HCT116 (cell line): ENCODE results near the gene MRPS2. TPM values are rescaled to one million over a fixed set of nuclear protein-coding genes. Genes with fewer than 3 reads are reported as not detected.

ENCODE experiments used
- ATAC-seq: fragments of 200-7000 bp; cut with Tn5 transposase; 2 replicates; pipeline ENCODE4 v1.9.1; 2020; ENCODE audit warnings: mild to moderate bottlenecking, moderate library complexity
- BruUV-seq: library from RNA; stranded (reverse); fragments of 400-500 nt; replicated peaks from 2 replicates; lab custom pipeline; 2021; lab: Mats Ljungman, UMichigan
- CTCF ChIA-PET: fragments of 300-600 bp; sonication (Branson Sonifier 250); formaldehyde crosslinking; loops from one replicate; lab custom pipeline; 2021; ENCODE audit warnings: antibody characterized with exemption; lab: Charles Lee
- POLR2A ChIA-PET: fragments of 300-600, 350-600 bp; sonication (Branson Sonifier 250); formaldehyde crosslinking; loops from one replicate; lab custom pipeline; 2021; ENCODE audit warnings: antibody characterized with exemption; lab: Charles Lee
- RAD21 ChIA-PET, 2 experiments: fragments of 300-600 bp; sonication (Branson Sonifier 250); formaldehyde crosslinking; loops; one replicate each; lab custom pipeline; 2023; ENCODE audit warnings: low total read pairs in 2 of 2; ENCODE audit not compliant: uncharacterized antibody in 2 of 2, unreplicated experiment in 2 of 2, low non-redundant PET in 1 of 2; lab: Charles Lee
- DNase-seq: peaks from one replicate; pipeline ENCODE4 v3.0.0-alpha.2; 2010; ENCODE audit warnings: low read depth, low spot score
- H2AFZ ChIP-seq: fragments of 200-600 bp; shearing (Covaris generic), sonication (generic); 2 replicates; pipeline ENCODE4 v1.6.1; 2017; ENCODE audit warnings: low read depth, mixed run types, mixed read lengths, antibody characterized with exemption, low read length; ENCODE audit not compliant: poor library complexity, severe bottlenecking
- H3K27ac ChIP-seq: 2 replicates; pipeline ENCODE4 v1.5.1; 2012; ENCODE audit warnings: low read depth, low read length
- H3K27me3 ChIP-seq: fragments of 200-600 bp; sonication (generic); 2 replicates; pipeline ENCODE4 v1.6.1; 2016; ENCODE audit warnings: mixed run types, low read length, mixed read lengths; ENCODE audit not compliant: insufficient read depth
- H3K36me3 ChIP-seq, 2 experiments: fragments of 200-500 bp in 1 of 2; fragments of 200-600 bp in 1 of 2; sonication (Bioruptor generic) in 1 of 2; sonication (generic) in 1 of 2; 2 replicates each; pipeline versions ENCODE4 v1.5.1 to v1.6.1; 2014 to 2016; ENCODE audit warnings: low read length in 2 of 2, inconsistent platforms in 1 of 2, mixed read lengths in 1 of 2, mixed run types in 1 of 2; ENCODE audit not compliant: insufficient read depth in 2 of 2, control insufficient read depth in 1 of 2
- H3K4me1 ChIP-seq, 2 experiments: fragments of 200-600 bp in 1 of 2; sonication (generic) in 1 of 2; 2 replicates each; pipeline versions ENCODE4 v1.5.1 to v1.6.1; 2012 to 2017; ENCODE audit warnings: low read length in 2 of 2, inconsistent platforms in 1 of 2, mild to moderate bottlenecking in 1 of 2, mixed read lengths in 1 of 2, mixed run types in 1 of 2, moderate library complexity in 1 of 2; ENCODE audit not compliant: insufficient read depth in 2 of 2, control insufficient read depth in 1 of 2
- H3K4me2 ChIP-seq: fragments of 200-600 bp; sonication (generic); 2 replicates; pipeline ENCODE4 v1.6.1; 2017; ENCODE audit warnings: mixed run types, low read length, mixed read lengths
- H3K4me3 ChIP-seq, 2 experiments: fragments of 200-600 bp in 1 of 2; sonication (generic) in 1 of 2; replicated peaks in 1 of 2; 2 replicates each; pipeline ENCODE4 v1.5.1; 2011 to 2016; ENCODE audit warnings: low read length in 2 of 2, control low read depth in 1 of 2, low read depth in 1 of 2, mild to moderate bottlenecking in 1 of 2, mixed read lengths in 1 of 2, mixed run types in 1 of 2
- H3K79me2 ChIP-seq: fragments of 200-600 bp; sonication (generic); 2 replicates; pipeline ENCODE4 v1.6.1; 2017; ENCODE audit warnings: mild to moderate bottlenecking, mixed run types, low read length, moderate library complexity, mixed read lengths; ENCODE audit not compliant: insufficient read depth
- H3K9ac ChIP-seq: fragments of 200-600 bp; sonication (generic); 2 replicates; pipeline ENCODE4 v1.6.1; 2016; ENCODE audit warnings: low read length, mixed read lengths
- H3K9me2 ChIP-seq: fragments of 200-600 bp; sonication (generic), shearing (Covaris generic); 2 replicates; pipeline ENCODE4 v1.6.1; 2017; ENCODE audit warnings: mixed run types, mild to moderate bottlenecking, moderate library complexity; ENCODE audit not compliant: insufficient read depth
- H3K9me3 ChIP-seq, 2 experiments: fragments of 200-500 bp in 1 of 2; fragments of 200-600 bp in 1 of 2; sonication (Bioruptor generic) in 1 of 2; sonication (generic) in 1 of 2; 2 replicates each; pipeline ENCODE4 v1.6.1; 2014 to 2017; ENCODE audit warnings: low read length in 2 of 2, mixed read lengths in 2 of 2, inconsistent platforms in 1 of 2, low read depth in 1 of 2, mild to moderate bottlenecking in 1 of 2, mixed run types in 1 of 2, moderate library complexity in 1 of 2; ENCODE audit not compliant: control insufficient read depth in 1 of 2, insufficient read depth in 1 of 2
- H4K20me1 ChIP-seq: fragments of 200-600 bp; sonication (generic), shearing (Covaris generic); 2 replicates; pipeline ENCODE4 v1.6.1; 2017; ENCODE audit warnings: mixed run types, mild to moderate bottlenecking, moderate library complexity; ENCODE audit not compliant: insufficient read depth
- CBX3 ChIP-seq: IDR thresholded peaks from 2 replicates; pipeline ENCODE4 v1.6.1; 2012; ENCODE audit warnings: low read depth
- EZH2 ChIP-seq: fragments of 200-600 bp; sonication (generic); IDR thresholded peaks from 2 replicates; pipeline ENCODE4 v1.6.1; 2017; ENCODE audit warnings: antibody characterized with exemption, mixed run types
- EZH2phosphoT487 ChIP-seq: fragments of 200-600 bp; IDR thresholded peaks from 2 replicates; pipeline ENCODE4 v1.6.1; 2018; ENCODE audit warnings: antibody characterized with exemption, borderline replicate concordance
- JUND ChIP-seq: IDR thresholded peaks from 2 replicates; pipeline ENCODE4 v1.6.1; 2012
- POLR2A ChIP-seq: IDR thresholded peaks from 2 replicates; pipeline ENCODE4 v1.7.0; 2011; ENCODE audit warnings: borderline replicate concordance; ENCODE audit not compliant: insufficient read depth, insufficient read length; ENCODE audit errors: extremely low read depth
- POLR2AphosphoS5 ChIP-seq: IDR thresholded peaks from 2 replicates; pipeline ENCODE4 v1.6.1; 2011; ENCODE audit warnings: mild to moderate bottlenecking, low read depth, low read length, moderate library complexity
- RAD21 ChIP-seq: IDR thresholded peaks from 2 replicates; pipeline ENCODE4 v1.6.1; 2012; ENCODE audit warnings: low read depth, mild to moderate bottlenecking
- REST ChIP-seq: IDR thresholded peaks from 2 replicates; pipeline ENCODE4 v1.6.1; 2012; ENCODE audit warnings: low read depth
- SIN3A ChIP-seq: IDR thresholded peaks from 2 replicates; pipeline ENCODE4 v1.6.1; 2012; ENCODE audit warnings: low read depth
- SP1 ChIP-seq: IDR thresholded peaks from 2 replicates; pipeline ENCODE4 v1.6.1; 2012; ENCODE audit warnings: low read depth
- TCF7L2 ChIP-seq: IDR thresholded peaks from 2 replicates; pipeline ENCODE4 v1.7.0; 2011; ENCODE audit warnings: borderline replicate concordance, inconsistent platforms; ENCODE audit not compliant: insufficient read depth, insufficient read length; ENCODE audit errors: extremely low read depth
- ZFX ChIP-seq: fragments of 450-650 bp; IDR thresholded peaks from 2 replicates; pipeline ENCODE4 v1.6.1; 2017
- intact Hi-C: fragments of 100-400 bp; cut with micrococcal nuclease; formaldehyde crosslinking; loops from 2 replicates; pipeline ENCODE4 v1.10.0; 2022
- total RNA-seq: library from RNA; stranded (reverse); gene quantifications from one replicate; pipeline ENCODE4 v1.2.1, GENCODE V29; 2021; ENCODE audit not compliant: unreplicated experiment
- TF ChIP-seq, protein P1 (sequence below): IDR thresholded peaks from 2 replicates; pipeline ENCODE4 v1.6.1; 2011; ENCODE audit warnings: mild to moderate bottlenecking, low read length, moderate library complexity; ENCODE audit not compliant: insufficient replicate concordance; ENCODE audit errors: extremely low read depth
- TF ChIP-seq, protein P2 (sequence below): IDR thresholded peaks from 2 replicates; pipeline ENCODE4 v1.6.1; 2012
- TF ChIP-seq, protein P3 (sequence below), 3 experiments: fragments of 200-600 bp in 1 of 3; sonication (generic) in 1 of 3; IDR thresholded peaks in 2 of 3; conservative IDR thresholded peaks in 1 of 3; 2 replicates each; pipeline ENCODE4 v1.5.1; 2012 to 2017; ENCODE audit warnings: low read depth in 2 of 3, low read length in 2 of 3, antibody characterized with exemption in 1 of 3, borderline replicate concordance in 1 of 3, control low read depth in 1 of 3, mild to moderate bottlenecking in 1 of 3, mixed read lengths in 1 of 3, mixed run types in 1 of 3, moderate library complexity in 1 of 3; ENCODE audit not compliant: insufficient read depth in 1 of 3

MRPS2 gene
- total RNA-seq, 1 experiment from 2014 or later: 85.1 TPM

DNA sequence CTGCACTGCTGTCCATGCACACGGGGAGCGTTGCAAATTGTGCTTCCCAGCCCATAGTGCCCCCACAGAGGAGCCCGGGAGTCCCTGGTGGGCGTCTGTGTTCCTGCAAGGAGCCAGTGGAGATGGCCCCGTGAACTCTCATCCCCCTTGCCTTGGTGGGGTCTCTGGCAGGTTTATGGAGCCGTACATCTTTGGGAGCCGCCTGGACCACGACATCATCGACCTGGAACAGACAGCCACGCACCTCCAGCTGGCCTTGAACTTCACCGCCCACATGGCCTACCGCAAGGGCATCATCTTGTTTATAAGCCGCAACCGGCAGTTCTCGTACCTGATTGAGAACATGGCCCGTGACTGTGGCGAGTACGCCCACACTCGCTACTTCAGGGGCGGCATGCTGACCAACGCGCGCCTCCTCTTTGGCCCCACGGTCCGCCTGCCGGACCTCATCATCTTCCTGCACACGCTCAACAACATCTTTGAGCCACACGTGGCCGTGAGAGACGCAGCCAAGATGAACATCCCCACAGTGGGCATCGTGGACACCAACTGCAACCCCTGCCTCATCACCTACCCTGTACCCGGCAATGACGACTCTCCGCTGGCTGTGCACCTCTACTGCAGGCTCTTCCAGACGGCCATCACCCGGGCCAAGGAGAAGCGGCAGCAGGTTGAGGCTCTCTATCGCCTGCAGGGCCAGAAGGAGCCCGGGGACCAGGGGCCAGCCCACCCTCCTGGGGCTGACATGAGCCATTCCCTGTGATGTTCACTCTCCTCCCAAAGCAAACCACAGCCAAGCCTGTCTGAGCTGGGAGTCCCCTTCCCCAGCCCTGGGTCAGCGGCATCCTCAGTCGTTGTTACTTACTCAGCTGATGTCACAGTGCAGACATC, 3.1 kb downstream of the MRPS2 start:
- H3K4me1 ChIP-seq: peaks cover 4 to 30% of the 10 kb centered on the region in 2 experiments; a peak in 3 of 4 replicates
- POLR2A ChIA-PET: no interaction called here

More for the DNA sequence above, 3.1 kb downstream of the MRPS2 start:
- Histone ChIP-seq H3K27ac (no peak overlapping the region), H2AFZ (no peak overlapping the region), H4K20me1 (peaks cover 4% of the 10 kb centered on the region; the same call in 1 of the 2 replicates), H3K9me3 (no peaks in the 10 kb centered on the region), H3K27me3 (no peaks in the 10 kb centered on the region), H3K9me2 (no peaks in the 10 kb centered on the region)
- intact Hi-C loops: no loop called here
- no peak for TF ChIP-seq RAD21
- no peak for TF ChIP-seq EZH2
- no peak for TF ChIP-seq EZH2phosphoT487
- TF ChIP-seq ZFX: no peak
- no peak for TF ChIP-seq JUND
- no peak for TF ChIP-seq POLR2AphosphoS5
- TF ChIP-seq, protein P1, sequence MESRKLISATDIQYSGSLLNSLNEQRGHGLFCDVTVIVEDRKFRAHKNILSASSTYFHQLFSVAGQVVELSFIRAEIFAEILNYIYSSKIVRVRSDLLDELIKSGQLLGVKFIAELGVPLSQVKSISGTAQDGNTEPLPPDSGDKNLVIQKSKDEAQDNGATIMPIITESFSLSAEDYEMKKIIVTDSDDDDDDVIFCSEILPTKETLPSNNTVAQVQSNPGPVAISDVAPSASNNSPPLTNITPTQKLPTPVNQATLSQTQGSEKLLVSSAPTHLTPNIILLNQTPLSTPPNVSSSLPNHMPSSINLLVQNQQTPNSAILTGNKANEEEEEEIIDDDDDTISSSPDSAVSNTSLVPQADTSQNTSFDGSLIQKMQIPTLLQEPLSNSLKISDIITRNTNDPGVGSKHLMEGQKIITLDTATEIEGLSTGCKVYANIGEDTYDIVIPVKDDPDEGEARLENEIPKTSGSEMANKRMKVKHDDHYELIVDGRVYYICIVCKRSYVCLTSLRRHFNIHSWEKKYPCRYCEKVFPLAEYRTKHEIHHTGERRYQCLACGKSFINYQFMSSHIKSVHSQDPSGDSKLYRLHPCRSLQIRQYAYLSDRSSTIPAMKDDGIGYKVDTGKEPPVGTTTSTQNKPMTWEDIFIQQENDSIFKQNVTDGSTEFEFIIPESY: no peak
- TF ChIP-seq TCF7L2: no peak
- no peak for TF ChIP-seq CBX3
- no peak for TF ChIP-seq POLR2A
- TF ChIP-seq REST: no peak
- TF ChIP-seq, protein P2, sequence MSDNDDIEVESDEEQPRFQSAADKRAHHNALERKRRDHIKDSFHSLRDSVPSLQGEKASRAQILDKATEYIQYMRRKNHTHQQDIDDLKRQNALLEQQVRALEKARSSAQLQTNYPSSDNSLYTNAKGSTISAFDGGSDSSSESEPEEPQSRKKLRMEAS: no peak
- TF ChIP-seq, protein P3, sequence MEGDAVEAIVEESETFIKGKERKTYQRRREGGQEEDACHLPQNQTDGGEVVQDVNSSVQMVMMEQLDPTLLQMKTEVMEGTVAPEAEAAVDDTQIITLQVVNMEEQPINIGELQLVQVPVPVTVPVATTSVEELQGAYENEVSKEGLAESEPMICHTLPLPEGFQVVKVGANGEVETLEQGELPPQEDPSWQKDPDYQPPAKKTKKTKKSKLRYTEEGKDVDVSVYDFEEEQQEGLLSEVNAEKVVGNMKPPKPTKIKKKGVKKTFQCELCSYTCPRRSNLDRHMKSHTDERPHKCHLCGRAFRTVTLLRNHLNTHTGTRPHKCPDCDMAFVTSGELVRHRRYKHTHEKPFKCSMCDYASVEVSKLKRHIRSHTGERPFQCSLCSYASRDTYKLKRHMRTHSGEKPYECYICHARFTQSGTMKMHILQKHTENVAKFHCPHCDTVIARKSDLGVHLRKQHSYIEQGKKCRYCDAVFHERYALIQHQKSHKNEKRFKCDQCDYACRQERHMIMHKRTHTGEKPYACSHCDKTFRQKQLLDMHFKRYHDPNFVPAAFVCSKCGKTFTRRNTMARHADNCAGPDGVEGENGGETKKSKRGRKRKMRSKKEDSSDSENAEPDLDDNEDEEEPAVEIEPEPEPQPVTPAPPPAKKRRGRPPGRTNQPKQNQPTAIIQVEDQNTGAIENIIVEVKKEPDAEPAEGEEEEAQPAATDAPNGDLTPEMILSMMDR (IDR thresholded peaks at IDR 0.05 in 2 of 3, conservative IDR thresholded peaks at IDR 0.05 in 1 of 3; ENCODE audit: borderline replicate concordance in 1 of 3, insufficient read depth in 1 of 3, low read depth in 2 of 3, low read length in 2 of 3): no peak
- TF ChIP-seq SP1: no peak
- TF ChIP-seq SIN3A: no peak
- TF ChIP-seq, all 23 proteins: peak for 0
- H3K9ac ChIP-seq: no peak overlapping the region
- H3K4me3 ChIP-seq: no peak overlapping the region
- ChIA-PET RAD21 (no interaction called here), CTCF (interaction anchor here (1.4 kb wide), 1 partner anchor 55 kb away, joined by 4 read pairs; no protein-coding TSS in a partner anchor)
- ATAC-seq: no peak
- no TSS peak for BruUV-seq
- H3K36me3 ChIP-seq: peaks cover 11 to 39% of the 10 kb centered on the region in 2 experiments
- no peak overlapping the region for H3K4me2 ChIP-seq
- DNase-seq: no peak
- peaks cover 40% of the 10 kb centered on the region for H3K79me2 ChIP-seq
